Astrocyte (in vitro differentiated cells and primary cell): ENCODE data around the gene SEPTIN12.

Experiments
- EZH2 ChIP-seq: IDR thresholded peaks from 2 replicates; pipeline ENCODE4 v1.6.1; 2012; ENCODE audit warnings: mild to moderate bottlenecking, low read length, inconsistent platforms; ENCODE audit not compliant: insufficient read depth
- TF ChIP-seq, protein P1 (sequence below): IDR thresholded peaks from 2 replicates; pipeline ENCODE4 v1.5.1; 2011; ENCODE audit warnings: low read depth, mild to moderate bottlenecking, inconsistent platforms, low read length, moderate library complexity; ENCODE audit not compliant: insufficient read depth

DNA sequence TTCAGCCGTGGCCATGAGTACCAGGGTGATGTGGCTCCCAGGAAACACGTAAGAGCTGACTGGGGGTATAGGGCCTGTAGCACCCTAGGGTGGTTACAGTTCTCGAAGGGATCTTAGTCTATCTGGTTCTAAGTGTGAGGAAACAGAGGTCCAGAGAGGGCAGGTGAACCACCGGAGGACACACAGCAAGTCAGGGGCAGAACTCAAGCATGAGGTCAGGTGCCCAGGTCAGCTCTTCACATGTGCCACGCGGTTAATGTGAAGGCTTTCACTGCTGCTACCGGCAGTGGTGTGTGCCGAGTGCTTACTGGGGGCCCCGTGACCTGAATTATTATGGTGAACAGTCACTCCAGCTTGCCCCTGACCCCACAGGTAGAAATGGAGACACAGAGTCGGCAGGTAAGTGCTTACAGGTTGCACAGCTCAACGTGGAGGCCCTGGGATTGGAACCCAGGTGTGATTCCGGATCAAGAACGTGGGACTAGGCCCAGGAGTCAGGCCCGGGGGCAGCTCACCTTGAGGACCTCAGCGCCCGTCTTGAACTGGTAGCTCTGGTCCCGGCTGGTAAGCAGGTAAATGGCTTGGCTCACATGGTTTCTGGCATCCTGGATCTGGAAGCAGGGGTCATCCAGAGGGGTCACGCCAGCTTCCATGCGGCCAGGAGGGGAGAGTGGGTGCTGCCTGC, 11.2 kb upstream of the SEPTIN12 start:
- TF ChIP-seq, protein P1, sequence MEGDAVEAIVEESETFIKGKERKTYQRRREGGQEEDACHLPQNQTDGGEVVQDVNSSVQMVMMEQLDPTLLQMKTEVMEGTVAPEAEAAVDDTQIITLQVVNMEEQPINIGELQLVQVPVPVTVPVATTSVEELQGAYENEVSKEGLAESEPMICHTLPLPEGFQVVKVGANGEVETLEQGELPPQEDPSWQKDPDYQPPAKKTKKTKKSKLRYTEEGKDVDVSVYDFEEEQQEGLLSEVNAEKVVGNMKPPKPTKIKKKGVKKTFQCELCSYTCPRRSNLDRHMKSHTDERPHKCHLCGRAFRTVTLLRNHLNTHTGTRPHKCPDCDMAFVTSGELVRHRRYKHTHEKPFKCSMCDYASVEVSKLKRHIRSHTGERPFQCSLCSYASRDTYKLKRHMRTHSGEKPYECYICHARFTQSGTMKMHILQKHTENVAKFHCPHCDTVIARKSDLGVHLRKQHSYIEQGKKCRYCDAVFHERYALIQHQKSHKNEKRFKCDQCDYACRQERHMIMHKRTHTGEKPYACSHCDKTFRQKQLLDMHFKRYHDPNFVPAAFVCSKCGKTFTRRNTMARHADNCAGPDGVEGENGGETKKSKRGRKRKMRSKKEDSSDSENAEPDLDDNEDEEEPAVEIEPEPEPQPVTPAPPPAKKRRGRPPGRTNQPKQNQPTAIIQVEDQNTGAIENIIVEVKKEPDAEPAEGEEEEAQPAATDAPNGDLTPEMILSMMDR = no peak
- TF ChIP-seq EZH2 = no peak
